ENCODE measurements around the gene NLGN1. TPM values are rescaled to one million over a fixed set of nuclear protein-coding genes. Genes with fewer than 3 reads are reported as not detected.

The NLGN1 gene
- total RNA-seq, 4 donors from 2014 or later: 12.9 to 20.9 (median 18.0) TPM

GRCh38 chr3:173735841-173736240 is 338.3 kb downstream of the NLGN1 start:
- WGBS: 88% methylated on average over 1 of the region's 1 CpG
- no peaks in the 10 kb centered on the region for H3K4me1 ChIP-seq
- no peaks in the 10 kb centered on the region for H3K9me3 ChIP-seq
- no peaks in the 10 kb centered on the region for H3K27me3 ChIP-seq
- no peak overlapping the region for H3K27ac ChIP-seq (replicated peaks in 1 of 4)
- TF ChIP-seq POLR2A (IDR thresholded peaks at IDR 0.05; ENCODE audit: low read depth) (no peak), EP300 (IDR thresholded peaks at IDR 0.05) (no peak), CTCF (IDR thresholded peaks at IDR 0.05) (no peak)
- no peak overlapping the region for H3K4me3 ChIP-seq
- no peaks in the 10 kb centered on the region for H3K36me3 ChIP-seq
- intact Hi-C loops (cut with DNase I): no loop called here
- DNase-seq (ENCODE audit: extremely low spot score): no peak

GRCh38 chr3:173737167-173737808 is 339.7 kb downstream of the NLGN1 start:
- Histone ChIP-seq H3K4me3 (no peak overlapping the region), H3K27ac (replicated peaks in 1 of 4) (no peak overlapping the region), H3K9me3 (no peaks in the 10 kb centered on the region), H3K36me3 (no peaks in the 10 kb centered on the region), H3K27me3 (no peaks in the 10 kb centered on the region), H3K4me1 (no peaks in the 10 kb centered on the region)
- TF ChIP-seq EP300 (IDR thresholded peaks at IDR 0.05): no peak
- TF ChIP-seq POLR2AphosphoS5 (IDR thresholded peaks at IDR 0.05): no peak
- no peak for DNase-seq (ENCODE audit: extremely low spot score)
- intact Hi-C loops (cut with DNase I): no loop called here
- 83% methylated on average over 2 of the region's 2 CpGs for WGBS

- TF ChIP-seq CTCF (IDR thresholded peaks at IDR 0.05) (no peak), POLR2A (IDR thresholded peaks at IDR 0.05; ENCODE audit: low read depth) (no peak), EP300 (IDR thresholded peaks at IDR 0.05) (no peak), POLR2AphosphoS5 (IDR thresholded peaks at IDR 0.05) (no peak)
- intact Hi-C loops (cut with DNase I): no loop called here
- H3K27ac ChIP-seq (replicated peaks in 1 of 4): no peak overlapping the region
- no peak for DNase-seq (ENCODE audit: extremely low spot score)
- no peaks in the 10 kb centered on the region for H3K36me3 ChIP-seq
- H3K27me3 ChIP-seq: no peaks in the 10 kb centered on the region
- no peaks in the 10 kb centered on the region for H3K4me1 ChIP-seq
- H3K4me3 ChIP-seq: no peak overlapping the region
- H3K9me3 ChIP-seq: no peaks in the 10 kb centered on the region
- 93% methylated on average over 2 of the region's 2 CpGs for WGBS
Measured at GRCh38 chr3:173739726-173740125, 342.2 kb downstream of the NLGN1 start.

GRCh38 chr3:173742491-173742890 is 344.9 kb downstream of the NLGN1 start:
- WGBS: 68% methylated on average over 1 of the region's 1 CpG

GRCh38 chr3:173743111-173743510 is 345.6 kb downstream of the NLGN1 start:
- 72% methylated on average over 3 of the region's 3 CpGs for WGBS
- no peak overlapping the region for H3K27ac ChIP-seq (replicated peaks in 1 of 4)

More at GRCh38 chr3:173742491-173742890, 344.9 kb downstream of the NLGN1 start:
- DNase-seq (ENCODE audit: extremely low spot score): no peak
- no peaks in the 10 kb centered on the region for H3K36me3 ChIP-seq
- no peaks in the 10 kb centered on the region for H3K4me1 ChIP-seq
- no peaks in the 10 kb centered on the region for H3K9me3 ChIP-seq
- no peak overlapping the region for H3K27ac ChIP-seq (replicated peaks in 1 of 4)
- H3K4me3 ChIP-seq: no peak overlapping the region
- H3K27me3 ChIP-seq: no peaks in the 10 kb centered on the region
- TF ChIP-seq CTCF (IDR thresholded peaks at IDR 0.05) (no peak), EP300 (IDR thresholded peaks at IDR 0.05) (no peak), POLR2A (IDR thresholded peaks at IDR 0.05; ENCODE audit: low read depth) (no peak), POLR2AphosphoS5 (IDR thresholded peaks at IDR 0.05) (no peak)
- intact Hi-C loops (cut with DNase I): no loop called here

More at GRCh38 chr3:173743111-173743510, 345.6 kb downstream of the NLGN1 start:
- TF ChIP-seq CTCF (IDR thresholded peaks at IDR 0.05): no peak
- no peak for TF ChIP-seq EP300 (IDR thresholded peaks at IDR 0.05)
- no peak for TF ChIP-seq POLR2AphosphoS5 (IDR thresholded peaks at IDR 0.05)
- TF ChIP-seq POLR2A (IDR thresholded peaks at IDR 0.05; ENCODE audit: low read depth): no peak
- Histone ChIP-seq H3K27me3 (no peaks in the 10 kb centered on the region), H3K9me3 (no peaks in the 10 kb centered on the region), H3K4me3 (peak overlapping the region in 1 of 4 donors; percentile 15), H3K4me1 (no peaks in the 10 kb centered on the region), H3K36me3 (no peaks in the 10 kb centered on the region)
- DNase-seq (ENCODE audit: extremely low spot score): no peak
- intact Hi-C loops (cut with DNase I): no loop called here
